HG03520 (cell line): ENCODE data around the gene SLC25A13.
"Not testable (repeated sequence)": the region's sequence is repeated elsewhere in the genome, so short reads cannot be mapped to it uniquely, and the experiment has no call there.

Source experiments
- ATAC-seq: cut with Tn5 transposase; IDR thresholded peaks from one replicate; pipeline ENCODE4 v1.9.1; 2021; ENCODE audit warnings: mild to moderate bottlenecking, moderate library complexity; ENCODE audit not compliant: unreplicated experiment

The SLC25A13 gene, protein sequence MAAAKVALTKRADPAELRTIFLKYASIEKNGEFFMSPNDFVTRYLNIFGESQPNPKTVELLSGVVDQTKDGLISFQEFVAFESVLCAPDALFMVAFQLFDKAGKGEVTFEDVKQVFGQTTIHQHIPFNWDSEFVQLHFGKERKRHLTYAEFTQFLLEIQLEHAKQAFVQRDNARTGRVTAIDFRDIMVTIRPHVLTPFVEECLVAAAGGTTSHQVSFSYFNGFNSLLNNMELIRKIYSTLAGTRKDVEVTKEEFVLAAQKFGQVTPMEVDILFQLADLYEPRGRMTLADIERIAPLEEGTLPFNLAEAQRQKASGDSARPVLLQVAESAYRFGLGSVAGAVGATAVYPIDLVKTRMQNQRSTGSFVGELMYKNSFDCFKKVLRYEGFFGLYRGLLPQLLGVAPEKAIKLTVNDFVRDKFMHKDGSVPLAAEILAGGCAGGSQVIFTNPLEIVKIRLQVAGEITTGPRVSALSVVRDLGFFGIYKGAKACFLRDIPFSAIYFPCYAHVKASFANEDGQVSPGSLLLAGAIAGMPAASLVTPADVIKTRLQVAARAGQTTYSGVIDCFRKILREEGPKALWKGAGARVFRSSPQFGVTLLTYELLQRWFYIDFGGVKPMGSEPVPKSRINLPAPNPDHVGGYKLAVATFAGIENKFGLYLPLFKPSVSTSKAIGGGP

DNA sequence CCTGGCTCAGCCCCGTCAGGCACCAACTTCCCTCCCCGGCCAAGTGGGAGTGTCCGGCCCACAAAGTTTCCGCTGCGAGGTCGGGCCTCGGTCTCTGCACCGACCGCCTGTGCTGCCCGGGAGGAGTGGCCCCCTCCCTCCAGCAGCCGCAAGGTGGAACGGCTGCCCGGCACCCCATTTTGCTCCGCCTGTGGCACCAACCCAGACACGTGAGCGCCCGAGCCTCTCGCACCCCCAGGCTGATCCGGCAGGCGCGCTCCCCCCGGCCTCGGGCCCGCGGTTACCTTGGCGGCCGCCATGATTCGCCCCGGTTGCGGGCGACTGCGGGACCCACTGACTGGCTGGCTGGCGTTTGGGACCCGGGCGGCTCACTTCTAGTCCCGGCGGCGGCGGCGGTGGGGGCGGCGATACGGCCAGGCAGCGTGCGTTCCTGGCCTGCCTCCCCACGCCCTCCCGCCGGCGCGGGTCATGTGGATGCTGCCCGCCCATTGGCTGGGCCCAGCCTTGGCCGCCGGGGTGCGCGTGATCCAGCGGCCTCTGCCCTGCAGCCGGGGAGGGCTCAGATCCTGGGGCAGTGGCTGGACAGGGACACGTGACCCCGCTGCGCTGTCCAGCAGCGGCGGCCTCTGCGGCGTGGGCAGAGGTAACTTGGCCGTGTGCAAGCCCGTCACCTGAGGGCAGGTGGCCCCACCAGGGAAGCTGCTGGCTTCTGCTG lies at the start of gene SLC25A13:
TSS of gene SLC25A13 (minus strand) at position 441 of the 715 bp plus-strand sequence. CDS start at position 299, 142 bp downstream.
- peak; percentile 70 for ATAC-seq

DNA sequence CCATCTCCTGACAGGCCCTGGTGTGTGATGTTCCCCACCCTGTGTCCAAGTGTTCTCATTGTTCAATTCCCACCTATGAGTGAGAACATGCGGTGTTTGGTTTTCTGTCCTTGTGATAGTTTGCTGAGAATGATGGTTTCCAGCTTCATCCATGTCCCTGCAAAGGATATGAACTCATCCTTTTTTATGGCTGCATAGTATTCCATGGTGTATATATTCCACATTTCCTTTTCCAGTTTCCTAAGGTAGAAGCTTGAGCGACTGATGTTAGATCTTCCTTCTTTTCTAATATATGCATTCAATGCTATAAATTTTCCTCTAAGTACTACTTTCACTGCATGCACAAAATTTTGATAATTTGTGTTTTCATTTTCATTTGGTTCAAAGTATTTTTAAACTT lies 44.0 kb upstream of the SLC25A13 start:
- ATAC-seq = not testable (repeated sequence)

DNA sequence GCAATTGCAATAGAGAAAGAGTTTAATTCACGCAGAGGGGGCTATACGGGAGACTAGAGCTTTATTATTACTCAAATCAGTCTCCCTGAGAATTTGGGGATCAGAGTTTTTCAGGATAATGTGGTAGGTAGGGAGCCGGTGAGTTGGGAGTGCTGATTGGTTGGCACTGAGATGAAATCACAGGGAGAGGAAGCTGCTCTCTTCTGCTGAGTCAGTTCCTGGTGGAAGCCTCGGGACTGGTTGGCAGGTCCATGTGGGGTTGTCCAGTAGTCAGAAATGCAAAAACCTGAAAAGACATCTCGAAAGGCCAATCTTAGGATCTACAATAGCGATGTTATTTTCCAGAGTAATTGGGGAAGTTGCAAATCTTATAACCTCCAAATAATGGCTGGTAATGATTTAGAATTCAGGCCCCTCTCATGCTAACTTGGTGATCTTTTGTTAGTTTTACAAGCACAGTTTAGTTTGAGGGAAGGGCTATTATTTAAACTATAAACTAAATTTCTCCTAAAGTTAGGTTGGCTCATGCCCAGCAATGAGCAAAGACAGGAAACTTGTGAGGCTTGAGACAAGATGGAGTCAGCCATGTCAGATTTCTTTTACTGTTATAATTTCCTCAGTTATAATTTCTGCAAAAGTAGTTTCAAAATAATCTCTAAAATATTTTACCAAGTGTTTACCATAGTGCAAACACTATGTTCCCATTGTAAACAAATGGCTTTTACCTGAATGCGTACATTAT lies 39.4 kb upstream of the SLC25A13 start:
- no peak for ATAC-seq

DNA sequence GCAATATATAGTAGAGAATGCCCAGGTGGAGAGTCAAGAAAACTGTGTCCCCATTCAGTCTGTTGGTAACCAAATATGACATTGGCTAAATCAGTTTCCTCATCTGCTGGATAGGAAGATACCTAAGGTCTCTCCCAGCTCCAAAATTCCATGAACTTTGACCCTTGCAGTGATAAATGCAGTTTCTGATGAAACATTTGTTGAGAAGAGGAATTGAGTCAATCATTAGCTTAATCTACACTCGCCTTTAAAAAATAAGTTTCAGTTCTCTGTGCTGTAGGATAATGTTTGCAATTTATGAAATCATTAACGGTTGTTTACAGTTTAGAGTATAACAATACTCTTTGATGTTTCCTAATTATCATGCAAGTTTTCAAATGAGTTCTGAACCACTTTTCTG lies 38.0 kb upstream of the SLC25A13 start:
- no peak for ATAC-seq

DNA sequence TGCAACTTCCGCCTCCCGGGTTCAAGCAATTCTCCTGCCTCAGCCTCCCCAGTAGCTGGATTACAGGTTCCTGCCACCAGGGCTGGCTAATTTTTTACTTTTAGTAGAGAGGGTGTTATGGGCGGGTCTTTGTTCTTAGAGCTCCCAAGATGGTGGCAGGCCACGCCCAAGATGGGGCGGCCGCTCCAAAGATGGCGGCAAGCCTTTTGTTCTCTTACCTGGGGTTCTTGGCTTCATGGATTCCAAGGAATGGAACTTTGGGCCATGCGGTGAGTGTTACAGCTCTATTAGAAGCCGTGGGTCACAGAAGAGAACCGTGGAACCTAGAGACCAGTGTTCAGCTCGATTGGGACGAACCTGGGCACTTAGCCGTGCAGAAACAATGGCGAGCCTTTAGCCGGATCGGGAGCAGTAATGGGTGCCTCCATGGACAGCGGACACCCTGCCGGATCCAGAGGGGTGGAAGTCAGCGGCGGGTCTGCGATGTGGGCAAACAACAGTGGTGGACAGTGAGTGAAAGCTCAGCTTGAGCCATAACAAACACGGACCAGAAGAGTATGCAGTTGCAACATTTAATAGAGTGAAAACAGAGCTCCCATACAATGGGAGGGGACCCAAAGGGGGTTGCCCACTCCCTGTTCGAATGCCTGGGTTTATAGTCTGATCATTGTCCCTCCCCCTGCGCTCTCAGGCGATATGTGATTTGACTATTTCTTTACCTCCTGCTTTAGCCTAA lies 36.5 kb upstream of the SLC25A13 start:
- not testable (repeated sequence) for ATAC-seq

DNA sequence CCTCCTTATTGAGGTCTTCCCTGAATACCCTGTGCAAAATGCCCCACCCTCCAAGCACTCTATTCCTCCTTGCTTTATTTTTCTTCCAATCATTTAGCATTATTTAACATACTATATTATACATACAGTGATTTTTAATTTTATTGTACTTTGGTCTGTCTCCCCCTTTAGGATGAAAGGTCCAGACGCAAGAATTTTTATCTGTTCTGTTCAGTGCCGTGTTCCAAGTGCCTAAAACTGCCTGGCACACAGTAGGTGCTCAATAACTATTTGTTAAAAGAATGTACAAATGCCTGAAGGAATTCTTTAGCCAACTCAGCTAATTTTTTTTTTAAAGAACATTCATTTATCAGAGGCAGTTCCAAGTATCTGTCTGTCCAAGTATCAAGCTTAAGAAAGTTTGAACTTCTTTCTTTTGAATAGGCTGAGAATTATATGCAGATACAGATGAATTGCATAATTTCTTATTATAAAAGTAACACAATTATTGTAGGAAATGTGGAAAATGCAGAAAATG lies 34.1 kb upstream of the SLC25A13 start:
- no peak for ATAC-seq

DNA sequence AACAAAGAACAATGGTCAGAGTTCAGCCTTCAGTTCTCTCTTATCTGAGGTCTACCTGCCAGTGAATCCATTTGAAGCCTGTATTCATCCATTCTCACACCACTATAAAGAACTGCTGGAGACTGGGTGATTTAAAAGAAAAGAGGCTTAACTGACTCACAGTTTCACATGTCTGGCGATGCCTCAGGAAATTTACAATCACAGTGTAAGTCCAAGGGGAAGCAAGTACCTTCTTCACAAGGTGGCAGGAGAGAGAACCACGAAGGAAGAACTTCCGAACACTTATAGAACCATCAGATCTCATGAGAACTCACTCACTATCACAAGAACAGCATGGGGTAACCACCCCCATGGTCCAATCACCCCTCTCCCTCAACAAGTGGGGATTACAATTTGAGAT lies 33.0 kb upstream of the SLC25A13 start:
- ATAC-seq = no peak

DNA sequence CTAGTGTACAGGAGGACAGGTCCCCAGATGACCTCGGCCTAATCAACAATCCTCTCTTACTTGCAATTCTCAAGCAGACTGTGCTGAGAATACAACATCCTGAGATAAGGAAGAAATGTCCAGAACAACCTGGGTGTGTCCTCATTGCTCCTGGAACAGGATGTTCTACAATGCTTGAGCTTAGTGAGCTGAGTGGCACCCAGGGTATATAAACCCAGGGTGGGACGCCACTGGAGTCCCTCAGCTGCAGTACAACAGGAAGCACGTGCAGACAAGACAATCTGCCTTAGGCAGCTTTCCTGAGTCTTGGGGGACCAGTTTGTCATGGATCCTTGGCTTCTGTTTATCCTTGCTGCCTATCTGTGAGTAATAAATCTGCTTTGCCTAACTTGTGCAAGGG lies 27.7 kb upstream of the SLC25A13 start:
- ATAC-seq = no peak

DNA sequence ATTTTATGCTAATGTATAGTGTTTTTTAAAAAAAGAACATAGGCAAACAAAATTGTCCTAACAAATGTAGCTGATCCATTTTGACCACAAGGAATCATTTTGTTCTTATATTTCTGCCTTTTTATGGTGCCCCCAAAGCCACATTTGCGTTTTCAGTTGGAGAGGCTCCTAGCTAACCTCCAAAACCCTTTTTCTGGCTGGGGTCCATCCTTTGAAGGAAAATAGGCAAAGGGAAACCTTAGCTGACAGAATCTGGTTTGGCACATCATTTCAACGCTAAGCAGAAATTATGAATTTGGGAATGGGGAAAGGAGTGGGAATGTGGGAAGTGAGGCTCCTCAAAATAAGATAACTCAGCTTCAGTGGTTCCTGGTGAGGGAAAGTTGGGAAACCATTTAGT lies 25.6 kb upstream of the SLC25A13 start:
- no peak for ATAC-seq

DNA sequence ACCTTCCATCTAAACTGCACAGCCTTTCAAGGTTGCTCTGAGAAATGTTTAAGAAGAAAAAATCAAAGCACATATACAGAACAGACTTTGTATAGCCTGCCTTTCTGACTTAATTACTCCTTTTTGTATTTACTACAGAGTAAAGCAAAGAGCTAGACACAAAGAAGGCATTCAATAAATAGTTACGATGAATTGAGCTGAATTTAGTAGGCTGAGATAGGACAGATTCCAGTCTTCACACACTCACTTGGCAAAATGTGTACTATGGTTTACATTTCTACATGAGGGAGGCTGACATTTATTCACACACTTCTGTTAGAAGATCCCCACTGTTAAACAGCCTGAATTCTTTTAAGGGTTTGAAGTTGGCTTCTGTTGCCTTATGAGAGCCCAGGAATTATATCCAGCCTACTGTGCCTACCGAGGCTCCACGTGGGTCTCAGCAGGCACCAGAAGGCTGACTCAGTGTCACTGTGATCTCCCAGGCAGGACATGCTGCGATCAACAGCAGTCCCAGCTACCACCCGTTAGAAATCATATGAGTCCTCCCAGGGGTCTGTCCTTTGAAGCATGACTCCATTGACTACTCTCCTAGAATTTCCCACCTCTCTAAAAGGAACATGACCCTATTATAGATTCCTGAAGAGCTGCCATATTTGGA lies 24.5 kb upstream of the SLC25A13 start:
- ATAC-seq = no peak

DNA sequence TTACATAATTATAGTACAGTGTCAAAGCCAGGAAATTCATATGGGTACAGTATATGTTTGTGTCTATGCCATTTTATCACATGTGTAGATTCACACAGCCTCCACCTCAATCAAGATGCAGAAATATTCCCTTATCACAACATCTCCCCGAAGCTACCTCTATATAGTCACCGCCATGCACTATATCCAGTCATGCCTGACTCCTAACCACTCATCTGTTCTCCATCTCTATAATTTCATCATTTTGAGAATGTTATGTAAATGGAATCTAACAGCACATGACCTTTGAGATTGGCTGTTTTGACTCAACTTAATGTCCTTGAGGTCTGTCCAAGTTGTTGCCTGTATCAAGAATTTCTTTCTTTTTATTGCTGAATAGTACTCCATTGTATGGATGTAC lies 22.3 kb upstream of the SLC25A13 start:
- ATAC-seq = no peak

DNA sequence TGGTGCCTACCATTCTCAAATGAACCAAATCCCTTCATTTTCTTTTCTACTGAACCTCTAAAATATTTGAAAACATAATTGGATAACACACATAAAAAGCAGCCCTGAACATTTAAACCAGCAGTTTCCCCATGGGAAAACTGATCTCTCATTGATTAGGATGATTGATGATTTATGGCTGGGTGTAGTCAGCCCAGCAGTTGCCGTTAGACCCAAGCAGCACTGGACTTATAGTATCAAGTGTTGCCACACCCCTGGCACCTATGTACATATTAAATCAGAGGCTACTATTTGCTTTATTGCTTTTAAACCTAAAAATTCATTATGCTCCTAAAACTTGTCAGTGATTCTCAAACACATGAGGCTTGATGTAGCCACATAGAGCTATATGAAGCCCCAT lies 20.2 kb upstream of the SLC25A13 start:
- no peak for ATAC-seq

DNA sequence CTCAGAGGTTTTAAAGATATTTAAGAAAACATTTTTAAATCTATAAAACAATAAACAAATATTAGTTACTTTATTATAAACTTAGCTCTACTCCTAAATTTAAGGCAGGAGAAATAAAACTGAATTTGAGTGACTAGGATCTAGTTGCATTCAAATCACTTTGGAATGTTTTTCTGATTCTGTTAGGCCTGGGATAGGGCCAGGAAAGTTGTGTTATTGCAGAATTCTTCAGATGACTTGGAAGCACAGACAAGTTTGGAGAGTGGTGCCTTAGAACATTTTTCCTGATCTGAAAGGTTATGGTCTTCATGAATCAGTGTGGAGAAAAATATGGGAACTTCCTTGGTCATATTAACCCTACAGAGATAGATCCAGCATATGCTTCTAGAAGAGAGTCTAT lies 15.6 kb upstream of the SLC25A13 start:
- ATAC-seq = no peak

DNA sequence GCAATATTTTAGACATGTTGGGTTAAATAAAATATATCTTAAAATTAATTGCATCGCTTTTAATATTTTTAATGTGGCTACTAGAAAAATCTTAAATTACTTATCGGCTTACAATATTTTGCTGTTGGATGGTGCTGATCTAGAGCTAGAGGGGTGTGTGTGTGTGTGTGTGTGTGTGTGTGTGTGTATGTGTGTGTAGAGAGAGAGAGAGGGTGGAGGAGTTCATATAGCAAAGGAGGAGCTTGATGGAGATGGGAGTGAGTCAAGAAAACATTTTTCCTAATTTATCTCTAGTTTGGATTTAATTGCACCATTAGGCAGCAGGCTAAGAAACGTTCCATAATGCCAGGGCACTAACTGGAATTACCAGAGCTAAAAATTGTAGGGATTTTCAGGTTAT lies 10.4 kb upstream of the SLC25A13 start:
- ATAC-seq = no peak

DNA sequence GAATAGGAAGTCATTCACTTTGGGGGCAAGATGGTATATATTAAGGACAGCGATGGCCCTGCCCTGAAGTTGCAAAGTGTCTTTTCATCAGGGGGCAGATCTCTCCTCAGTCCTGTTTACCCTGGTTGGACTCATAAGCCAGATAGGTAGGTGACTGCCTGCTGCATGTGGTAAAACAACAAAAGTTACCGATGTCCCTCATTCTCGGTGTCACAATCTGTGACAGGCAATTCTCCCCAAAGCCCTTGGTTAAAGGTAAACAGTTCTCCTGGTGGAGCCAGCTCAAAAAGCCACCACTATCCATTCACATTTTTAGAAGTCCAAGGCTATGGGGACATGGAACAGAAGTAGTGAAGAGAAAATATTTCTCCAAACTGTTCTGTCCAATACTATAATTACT lies 9.9 kb upstream of the SLC25A13 start:
- no peak for ATAC-seq

DNA sequence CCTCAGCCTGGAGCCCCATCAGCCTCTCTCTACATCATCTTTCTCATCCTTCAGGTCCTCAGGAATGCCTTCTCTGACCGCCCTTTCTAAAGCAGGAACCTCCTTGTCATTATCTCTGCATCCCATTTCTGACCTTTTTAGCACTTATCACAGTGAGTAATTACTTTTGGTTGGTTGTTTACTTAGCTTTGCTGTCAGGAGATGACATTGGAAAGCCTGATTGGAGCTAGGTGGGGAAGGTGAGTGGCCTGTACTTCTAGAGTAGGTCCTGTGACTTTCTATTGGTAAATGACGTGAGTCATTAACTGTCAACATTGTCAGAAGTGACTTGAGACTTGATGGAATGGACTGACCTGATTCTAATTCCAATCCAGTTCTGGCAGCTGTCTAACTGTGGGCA lies 9.3 kb upstream of the SLC25A13 start:
- ATAC-seq = no peak

DNA sequence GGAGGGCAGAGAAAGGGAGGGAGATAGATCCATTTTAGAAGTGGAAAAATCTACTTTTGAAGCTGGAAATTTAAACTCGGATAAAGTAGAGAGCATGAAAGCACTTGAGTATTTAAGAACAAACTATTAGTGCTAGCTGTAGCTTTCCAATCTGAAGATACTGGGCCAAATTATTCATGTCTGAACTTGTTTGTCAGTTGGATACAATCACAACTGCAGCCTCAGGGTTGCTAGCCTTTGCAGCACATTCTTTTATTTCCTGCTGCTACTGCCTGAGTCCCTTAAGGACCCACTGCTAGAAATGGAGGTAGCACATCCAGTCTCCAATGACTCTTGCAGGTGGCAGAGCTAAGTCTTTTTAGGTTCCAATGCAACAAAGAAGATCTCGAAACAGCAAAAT lies 8.3 kb upstream of the SLC25A13 start:
- no peak for ATAC-seq

DNA sequence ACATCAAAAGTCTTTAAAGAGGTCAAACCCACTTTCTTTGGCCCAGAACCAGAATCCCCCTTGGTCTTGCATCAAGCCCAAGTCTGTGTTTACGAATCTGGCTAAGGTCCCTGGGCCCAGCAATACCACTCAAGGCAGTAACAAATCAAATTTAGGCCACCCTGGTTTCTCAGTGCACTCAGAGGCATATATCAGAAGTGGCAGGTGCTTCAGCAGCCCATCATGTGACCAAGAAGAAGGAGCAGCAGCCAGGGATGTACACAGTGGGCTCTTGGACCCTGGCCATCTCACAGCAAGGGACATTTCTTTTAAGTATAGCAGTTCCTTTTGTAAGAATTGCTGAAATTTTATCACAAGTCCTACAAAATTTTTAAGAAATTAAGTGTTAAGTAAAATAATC lies 7.3 kb upstream of the SLC25A13 start:
- ATAC-seq = no peak

DNA sequence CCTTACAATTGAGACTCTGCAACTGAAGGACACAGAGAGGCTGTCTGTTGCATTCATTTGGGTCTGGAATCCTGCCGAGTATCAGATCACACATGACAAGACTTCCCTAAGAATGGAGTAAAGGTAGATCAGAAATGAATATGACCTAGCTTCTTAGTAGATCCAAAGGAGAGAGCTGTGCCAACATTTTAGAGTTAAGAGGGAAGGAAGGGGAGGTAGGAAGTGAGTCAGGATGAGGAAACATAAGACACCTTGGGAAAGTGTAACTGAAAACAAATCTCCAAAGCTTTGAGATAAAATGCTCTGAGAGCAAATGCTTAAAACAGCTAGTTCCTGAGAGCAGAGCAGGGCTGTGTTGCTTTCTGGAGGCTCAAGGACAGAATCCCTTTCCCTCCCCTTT lies 6.1 kb upstream of the SLC25A13 start:
- no peak for ATAC-seq

DNA sequence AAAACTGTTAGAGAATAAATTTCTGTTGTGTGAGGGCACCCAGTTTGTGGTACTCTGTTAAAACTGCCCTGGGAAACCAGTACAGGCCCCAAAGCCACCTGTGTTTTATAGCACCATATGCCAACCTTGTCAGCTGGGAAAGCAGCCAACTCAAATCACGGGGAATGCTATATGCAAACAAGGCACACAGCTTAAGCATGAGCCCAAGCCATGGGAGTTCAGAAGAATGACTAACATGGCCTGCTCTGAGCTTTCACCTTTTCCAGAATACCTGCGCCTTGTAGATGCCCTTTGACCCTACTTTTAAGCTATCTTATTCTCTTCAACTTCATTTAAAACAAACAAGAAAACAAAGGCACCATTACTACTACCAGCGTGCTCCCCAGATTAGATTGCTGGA lies 5.5 kb upstream of the SLC25A13 start:
- ATAC-seq = no peak
